ENCODE results near the gene ATG5. TPM values are rescaled to one million over a fixed set of nuclear protein-coding genes. Genes with fewer than 3 reads are reported as not detected.
A peak's percentile ranks its signal among the peaks of the same experiment; 100 is the strongest.

Gene ATG5
- total RNA-seq, 1 donor from 2014 or later, result 39.3 TPM

DNA sequence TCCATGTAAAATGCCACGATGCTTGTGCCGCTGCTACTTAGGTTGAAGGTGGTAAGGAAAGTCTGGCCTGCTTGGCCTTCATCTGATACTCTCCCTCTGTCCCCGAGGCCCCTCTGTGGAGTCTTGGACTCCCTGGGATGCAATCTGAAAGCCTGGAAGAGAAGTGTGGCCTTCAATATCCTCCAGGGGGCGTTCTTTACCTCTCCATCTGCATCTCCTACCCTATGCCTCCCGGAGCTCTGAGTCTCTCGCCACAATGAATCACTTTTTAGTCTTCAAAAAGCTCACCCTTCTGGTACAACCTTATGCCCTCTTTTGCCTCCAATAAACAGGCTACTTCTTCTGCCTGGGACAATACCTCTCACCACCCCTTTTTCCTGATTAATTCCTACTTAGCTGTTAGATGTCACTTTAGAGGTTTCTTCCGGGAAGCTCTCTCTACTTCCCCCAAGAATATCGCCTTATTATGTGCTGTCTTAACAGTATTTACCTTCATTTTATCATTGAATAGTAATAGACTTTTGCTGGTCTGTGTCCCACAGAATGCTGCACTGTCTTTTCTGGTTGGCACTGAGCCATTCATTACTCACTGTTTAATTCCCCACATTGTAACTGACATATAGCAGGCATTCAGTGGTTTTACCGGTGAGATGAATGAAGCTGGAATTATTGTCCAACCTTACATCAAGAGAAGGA lies 13.9 kb upstream of the ATG5 start:
- peak; percentile 52 for DNase-seq (ENCODE audit: low read depth)
- no peak for TF ChIP-seq EZH2 (IDR thresholded peaks at IDR 0.05; ENCODE audit: insufficient read depth, low read length)
- TF ChIP-seq CTCF (IDR thresholded peaks at IDR 0.05; ENCODE audit: insufficient read depth, low read depth, low read length), result peak; percentile 90
- no peak overlapping the region for H3K4me3 ChIP-seq (ENCODE audit: insufficient read depth, low read depth, low read length)
- peak overlapping the region; percentile 71 for H3K4me2 ChIP-seq (ENCODE audit: low read length)
- Mint-ChIP-seq H3K27ac (ENCODE audit: unreplicated experiment) (peak overlapping the region; percentile 27), H3K4me1 (ENCODE audit: low read depth, unreplicated experiment) (peaks cover 11% of the 10 kb centered on the region), H3K27me3 (ENCODE audit: low read depth, unreplicated experiment) (peaks cover 3% of the 10 kb centered on the region), H3K4me3 (ENCODE audit: unreplicated experiment) (no peak overlapping the region), H3K9me3 (ENCODE audit: unreplicated experiment) (no peaks in the 10 kb centered on the region), H3K36me3 (ENCODE audit: low read depth, unreplicated experiment) (no peaks in the 10 kb centered on the region)
- no peak overlapping the region for H3K27ac ChIP-seq (ENCODE audit: low read depth, low read length)
- peaks cover 4% of the 10 kb centered on the region for H3K4me1 ChIP-seq (ENCODE audit: insufficient read depth, low read length)
- peaks cover 8% of the 10 kb centered on the region for H3K27me3 ChIP-seq (ENCODE audit: insufficient read depth, low read length)
- H2AFZ ChIP-seq (ENCODE audit: low read depth, low read length), result peak overlapping the region; percentile 53
- no peaks in the 10 kb centered on the region for H3K9me3 ChIP-seq (ENCODE audit: insufficient read depth, low read depth, low read length)
- no peak overlapping the region for H3K9ac ChIP-seq (ENCODE audit: low read length)
- peak; percentile 71 for FAIRE-seq
- H3K36me3 ChIP-seq (ENCODE audit: insufficient read depth, low read length), result no peaks in the 10 kb centered on the region
- H4K20me1 ChIP-seq (ENCODE audit: insufficient read depth, low read length), result no peaks in the 10 kb centered on the region
- H3K79me2 ChIP-seq (ENCODE audit: insufficient read depth, low read length), result no peaks in the 10 kb centered on the region

- H3K36me3 Mint-ChIP-seq (ENCODE audit: low read depth, unreplicated experiment), result no peaks in the 10 kb centered on the region
- H3K4me1 Mint-ChIP-seq (ENCODE audit: low read depth, unreplicated experiment), result peaks cover 7% of the 10 kb centered on the region
- Histone ChIP-seq H3K79me2 (ENCODE audit: insufficient read depth, low read length) (no peaks in the 10 kb centered on the region), H3K36me3 (ENCODE audit: insufficient read depth, low read length) (no peaks in the 10 kb centered on the region), H3K4me1 (ENCODE audit: insufficient read depth, low read length) (peaks cover 4% of the 10 kb centered on the region), H3K9ac (ENCODE audit: low read length) (no peak overlapping the region), H2AFZ (ENCODE audit: low read depth, low read length) (no peak overlapping the region), H4K20me1 (ENCODE audit: insufficient read depth, low read length) (no peaks in the 10 kb centered on the region), H3K4me3 (ENCODE audit: insufficient read depth, low read depth, low read length) (no peak overlapping the region), H3K4me2 (ENCODE audit: low read length) (no peak overlapping the region), H3K27ac (ENCODE audit: low read depth, low read length) (no peak overlapping the region), H3K9me3 (ENCODE audit: insufficient read depth, low read depth, low read length) (no peaks in the 10 kb centered on the region), H3K27me3 (ENCODE audit: insufficient read depth, low read length) (peaks cover 18% of the 10 kb centered on the region)
- no peak overlapping the region for H3K4me3 Mint-ChIP-seq (ENCODE audit: unreplicated experiment)
- no peaks in the 10 kb centered on the region for H3K9me3 Mint-ChIP-seq (ENCODE audit: unreplicated experiment)
- H3K27ac Mint-ChIP-seq (ENCODE audit: unreplicated experiment), result no peak overlapping the region
- FAIRE-seq, result no peak
- H3K27me3 Mint-ChIP-seq (ENCODE audit: low read depth, unreplicated experiment), result peaks cover 3% of the 10 kb centered on the region
- peak; percentile 12 for DNase-seq (ENCODE audit: low read depth)
- TF ChIP-seq EZH2 (IDR thresholded peaks at IDR 0.05; ENCODE audit: insufficient read depth, low read length) (no peak), CTCF (IDR thresholded peaks at IDR 0.05; ENCODE audit: insufficient read depth, low read depth, low read length) (peak; percentile 54)
These were observed 9.3 kb upstream of the ATG5 start for GRCh38 chr6:106334646-106335448.
